Keratinocyte (primary cell): Measurements from ENCODE around the gene GASK1A. TPM values are rescaled to one million over a fixed set of nuclear protein-coding genes. Genes with fewer than 3 reads are reported as not detected.

Experiments used
- DNase-seq: peaks from one replicate; pipeline ENCODE4 v3.0.0-alpha.2; 2011; ENCODE audit warnings: low read depth, missing footprints, low spot score
- FAIRE-seq: peaks from 2 replicates; lab custom pipeline; 2011; peaks lifted over from hg19 to GRCh38; lab: Jason Lieb, UNC
- H2AFZ ChIP-seq: 2 replicates; pipeline ENCODE4 v1.6.0; 2012; ENCODE audit warnings: low read length, control low read depth, inconsistent platforms; ENCODE audit not compliant: control insufficient read depth
- H3K27ac ChIP-seq: 2 replicates; pipeline ENCODE4 v1.5.1; 2011; ENCODE audit warnings: low read length; ENCODE audit not compliant: control insufficient read depth, insufficient read depth
- H3K27me3 ChIP-seq: 3 replicates; pipeline ENCODE4 v1.6.0; 2011; ENCODE audit warnings: low read length; ENCODE audit not compliant: control insufficient read depth, insufficient read depth; ENCODE audit errors: extremely low read depth
- H3K36me3 ChIP-seq, 2 experiments: 2 replicates in 1 of 2; 3 replicates in 1 of 2; pipeline ENCODE4 v1.5.1; 2011; ENCODE audit warnings: low read length in 2 of 2, mild to moderate bottlenecking in 1 of 2; ENCODE audit not compliant: control insufficient read depth in 2 of 2, insufficient read depth in 2 of 2; ENCODE audit errors: extremely low read depth in 1 of 2
- H3K4me1 ChIP-seq: 3 replicates; pipeline ENCODE4 v1.5.1; 2011; ENCODE audit warnings: low read length; ENCODE audit not compliant: control insufficient read depth, insufficient read depth; ENCODE audit errors: extremely low read depth
- H3K4me2 ChIP-seq: 3 replicates; pipeline ENCODE4 v1.6.0; 2011; ENCODE audit warnings: low read depth, low read length; ENCODE audit not compliant: control insufficient read depth, insufficient read depth; ENCODE audit errors: extremely low read depth
- H3K4me3 ChIP-seq, 3 experiments: fragments of 200-600 bp in 1 of 3; sonication (generic) in 1 of 3; 2 replicates in 2 of 3; 3 replicates in 1 of 3; pipeline ENCODE4 v1.5.1; 2011 to 2016; ENCODE audit warnings: low read length in 3 of 3, mild to moderate bottlenecking in 3 of 3, control low read depth in 2 of 3, inconsistent platforms in 1 of 3, low read depth in 1 of 3, mixed read lengths in 1 of 3, mixed run types in 1 of 3, moderate library complexity in 1 of 3; ENCODE audit not compliant: control insufficient read depth in 2 of 3, insufficient read depth in 2 of 3; ENCODE audit errors: extremely low read depth in 1 of 3
- H3K79me2 ChIP-seq: 2 replicates; pipeline ENCODE4 v1.6.0; 2012; ENCODE audit warnings: low read length; ENCODE audit not compliant: control insufficient read depth, insufficient read depth
- H3K9ac ChIP-seq: 3 replicates; pipeline ENCODE4 v1.6.0; 2011; ENCODE audit warnings: low read length; ENCODE audit not compliant: control insufficient read depth, insufficient read depth; ENCODE audit errors: extremely low read depth
- H3K9me1 ChIP-seq: 3 replicates; pipeline ENCODE4 v1.6.0; 2011; ENCODE audit warnings: low read length; ENCODE audit not compliant: control insufficient read depth, insufficient read depth; ENCODE audit errors: extremely low read depth
- H3K9me3 ChIP-seq: 2 replicates; pipeline ENCODE4 v1.5.1; 2012; ENCODE audit warnings: low read depth, low read length; ENCODE audit not compliant: control insufficient read depth
- H4K20me1 ChIP-seq: 3 replicates; pipeline ENCODE4 v1.6.0; 2011; ENCODE audit warnings: low read length; ENCODE audit not compliant: control insufficient read depth, insufficient read depth; ENCODE audit errors: extremely low read depth
- CTCF ChIP-seq, 3 experiments: IDR thresholded peaks in 1 of 3; conservative IDR thresholded peaks in 1 of 3; optimal IDR thresholded peaks in 1 of 3; 2 replicates in 2 of 3; 3 replicates in 1 of 3; pipeline versions ENCODE3 to v1.5.1; 2011; ENCODE audit warnings: low read length in 3 of 3, mild to moderate bottlenecking in 3 of 3, moderate library complexity in 2 of 3, control low read depth in 1 of 3, inconsistent platforms in 1 of 3; ENCODE audit not compliant: insufficient read depth in 2 of 3; ENCODE audit errors: extremely low read depth in 1 of 3
- EZH2 ChIP-seq: IDR thresholded peaks from one replicate; pipeline ENCODE4 v1.6.1; 2012; ENCODE audit warnings: inconsistent platforms, mild to moderate bottlenecking, low read length, moderate library complexity
- dilution Hi-C: fragments of 300-500 bp; cut with MboI; formaldehyde crosslinking; loops from one replicate; pipeline ENCODE4 v1.7.0; 2020; ENCODE audit warnings: low sequenced_read_pairs; ENCODE audit not compliant: extremely low pct_ligation_motif_present
- polyA plus RNA-seq, 5 experiments: library from polyadenylated mRNA; depleted of rRNA in 3 of 5; stranded (reverse) in 3 of 5; stranded (forward) in 1 of 5; unstranded in 1 of 5; fragments of >200 nt; gene quantifications; 1 replicate in 1 of 5; 2 replicates in 3 of 5; 3 replicates in 1 of 5; pipeline versions ENCODE4 v1.2.1 to v1.2.3, GENCODE V29; 2011 to 2012; ENCODE audit warnings: missing spikeins in 2 of 5, low read depth in 1 of 5, low replicate concordance in 1 of 5

GASK1A gene
- polyA plus RNA-seq, 1 donor (not counting 4 experiments of a cell fraction or from before 2014, with no cell fraction given): 0.30 TPM

GRCh38 chr3:43095370-43095769 lies 116.3 kb downstream of the GASK1A start:
- no peaks in the 10 kb centered on the region for H3K9me1 ChIP-seq
- H3K36me3 ChIP-seq: no peaks in the 10 kb centered on the region
- FAIRE-seq (no peak), DNase-seq (no peak)
- no peaks in the 10 kb centered on the region for H3K4me1 ChIP-seq
- H3K9ac ChIP-seq: no peak overlapping the region
- H3K4me3 ChIP-seq: no peak overlapping the region
- no peak overlapping the region for H2AFZ ChIP-seq
- no peaks in the 10 kb centered on the region for H3K79me2 ChIP-seq
- H3K4me2 ChIP-seq: no peak overlapping the region
- dilution Hi-C loops: no loop called here
- TF ChIP-seq CTCF (optimal IDR thresholded peaks at IDR 0.05 in 1 of 3, IDR thresholded peaks at IDR 0.05 in 1 of 3, conservative IDR thresholded peaks at IDR 0.05 in 1 of 3; ENCODE audit: extremely low read depth in 1 of 3, insufficient read depth in 2 of 3, low read length in 3 of 3) (no peak), EZH2 (no peak)
- no peaks in the 10 kb centered on the region for H4K20me1 ChIP-seq
- no peak overlapping the region for H3K27ac ChIP-seq
- H3K27me3 ChIP-seq: no peaks in the 10 kb centered on the region
- H3K9me3 ChIP-seq: no peaks in the 10 kb centered on the region

- no peaks in the 10 kb centered on the region for H3K4me1 ChIP-seq
- DNase-seq (no peak), FAIRE-seq (no peak)
- no peaks in the 10 kb centered on the region for H4K20me1 ChIP-seq
- TF ChIP-seq CTCF (optimal IDR thresholded peaks at IDR 0.05 in 1 of 3, IDR thresholded peaks at IDR 0.05 in 1 of 3, conservative IDR thresholded peaks at IDR 0.05 in 1 of 3; ENCODE audit: extremely low read depth in 1 of 3, insufficient read depth in 2 of 3, low read length in 3 of 3) (no peak), EZH2 (no peak)
- H3K27me3 ChIP-seq: no peaks in the 10 kb centered on the region
- H3K36me3 ChIP-seq: no peaks in the 10 kb centered on the region
- no peak overlapping the region for H3K27ac ChIP-seq
- H3K9me1 ChIP-seq: no peaks in the 10 kb centered on the region
- no peak overlapping the region for H3K9ac ChIP-seq
- H3K9me3 ChIP-seq: no peaks in the 10 kb centered on the region
- dilution Hi-C loops: no loop called here
- no peak overlapping the region for H3K4me3 ChIP-seq
- H2AFZ ChIP-seq: no peak overlapping the region
- no peak overlapping the region for H3K4me2 ChIP-seq
- H3K79me2 ChIP-seq: no peaks in the 10 kb centered on the region
Observed at GRCh38 chr3:43096761-43097160, 117.7 kb downstream of the GASK1A start.
